AG09309 (cell line): Measurements from ENCODE around the gene SCG3.

Experiments used
- DNase-seq: peaks from one replicate; pipeline ENCODE4 v3.0.0-alpha.2; 2010; ENCODE audit warnings: low read depth
- H3K4me3 ChIP-seq: 2 replicates; pipeline ENCODE4 v1.5.1; 2011; ENCODE audit warnings: mild to moderate bottlenecking, low read depth, low read length, moderate library complexity; ENCODE audit not compliant: control insufficient read depth
- TF ChIP-seq, protein P1 (sequence below): IDR thresholded peaks from 2 replicates; pipeline ENCODE4 v1.5.1; 2011; ENCODE audit warnings: mild to moderate bottlenecking, low read depth, low read length, inconsistent platforms; ENCODE audit not compliant: insufficient read depth, control insufficient read depth; ENCODE audit errors: missing control alignments

Gene SCG3

DNA sequence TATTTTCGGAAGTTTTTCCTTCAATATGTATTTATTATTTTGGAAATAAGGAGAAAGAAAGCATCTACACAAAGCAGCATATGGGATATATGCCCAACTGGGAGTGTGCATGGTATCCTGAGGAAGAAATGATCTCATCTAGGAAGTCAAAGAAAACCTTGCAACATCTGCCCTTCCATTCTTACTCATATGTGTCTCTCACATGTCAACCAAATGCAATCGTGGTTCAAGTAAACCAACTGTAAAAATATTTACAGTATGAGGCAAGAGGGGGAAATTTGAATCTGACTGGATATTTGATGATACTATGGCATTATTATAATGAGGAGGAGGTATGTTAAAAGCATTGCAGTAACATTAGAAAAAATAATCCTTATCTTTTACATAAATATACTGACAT is 3.2 kb upstream of the SCG3 start:
- TF ChIP-seq, protein P1, sequence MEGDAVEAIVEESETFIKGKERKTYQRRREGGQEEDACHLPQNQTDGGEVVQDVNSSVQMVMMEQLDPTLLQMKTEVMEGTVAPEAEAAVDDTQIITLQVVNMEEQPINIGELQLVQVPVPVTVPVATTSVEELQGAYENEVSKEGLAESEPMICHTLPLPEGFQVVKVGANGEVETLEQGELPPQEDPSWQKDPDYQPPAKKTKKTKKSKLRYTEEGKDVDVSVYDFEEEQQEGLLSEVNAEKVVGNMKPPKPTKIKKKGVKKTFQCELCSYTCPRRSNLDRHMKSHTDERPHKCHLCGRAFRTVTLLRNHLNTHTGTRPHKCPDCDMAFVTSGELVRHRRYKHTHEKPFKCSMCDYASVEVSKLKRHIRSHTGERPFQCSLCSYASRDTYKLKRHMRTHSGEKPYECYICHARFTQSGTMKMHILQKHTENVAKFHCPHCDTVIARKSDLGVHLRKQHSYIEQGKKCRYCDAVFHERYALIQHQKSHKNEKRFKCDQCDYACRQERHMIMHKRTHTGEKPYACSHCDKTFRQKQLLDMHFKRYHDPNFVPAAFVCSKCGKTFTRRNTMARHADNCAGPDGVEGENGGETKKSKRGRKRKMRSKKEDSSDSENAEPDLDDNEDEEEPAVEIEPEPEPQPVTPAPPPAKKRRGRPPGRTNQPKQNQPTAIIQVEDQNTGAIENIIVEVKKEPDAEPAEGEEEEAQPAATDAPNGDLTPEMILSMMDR, result no peak
- no peak for DNase-seq
- no peak overlapping the region for H3K4me3 ChIP-seq

DNA sequence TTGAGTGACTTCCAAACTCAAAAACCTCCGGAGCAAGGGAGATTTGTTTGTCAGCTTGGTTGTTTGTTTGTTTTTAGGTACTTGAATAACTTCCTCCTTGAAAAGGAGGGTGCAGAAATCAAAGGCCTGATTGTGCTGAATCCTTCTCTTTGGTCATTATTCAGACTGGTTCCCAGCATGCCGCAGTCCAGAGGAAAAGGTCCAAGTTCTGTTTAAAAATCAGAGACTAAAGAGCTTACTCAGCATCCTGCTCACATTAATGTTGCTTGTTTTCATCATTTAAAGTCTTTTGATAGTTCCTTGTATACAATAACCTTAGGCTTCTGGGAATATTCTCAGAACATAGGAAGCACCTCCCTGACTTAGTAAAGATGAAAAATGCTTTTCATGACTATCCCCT is 982 bp upstream of the SCG3 start:
- H3K4me3 ChIP-seq, result no peak overlapping the region
- TF ChIP-seq, protein P1, result no peak
- no peak for DNase-seq

DNA sequence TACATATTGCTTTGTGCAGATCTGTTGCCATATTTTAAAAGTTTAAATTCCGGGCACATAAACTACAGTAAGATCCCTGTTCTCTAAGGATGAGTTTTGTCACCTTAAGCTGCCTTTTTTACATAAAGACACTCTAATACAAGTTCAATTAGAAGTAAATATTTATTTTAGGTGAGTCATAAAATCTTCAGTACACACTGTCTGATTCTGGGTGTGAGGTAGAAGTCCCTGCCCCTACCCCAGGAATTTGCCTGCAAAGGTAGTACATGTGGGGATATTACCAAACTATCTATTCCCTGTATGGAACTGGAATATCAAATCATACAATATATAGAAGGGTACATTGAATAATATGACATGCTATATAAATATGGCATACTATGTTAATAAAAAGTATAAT is 6.3 kb downstream of the SCG3 start:
- H3K4me3 ChIP-seq, result no peak overlapping the region
- TF ChIP-seq, protein P1, result no peak
- no peak for DNase-seq

DNA sequence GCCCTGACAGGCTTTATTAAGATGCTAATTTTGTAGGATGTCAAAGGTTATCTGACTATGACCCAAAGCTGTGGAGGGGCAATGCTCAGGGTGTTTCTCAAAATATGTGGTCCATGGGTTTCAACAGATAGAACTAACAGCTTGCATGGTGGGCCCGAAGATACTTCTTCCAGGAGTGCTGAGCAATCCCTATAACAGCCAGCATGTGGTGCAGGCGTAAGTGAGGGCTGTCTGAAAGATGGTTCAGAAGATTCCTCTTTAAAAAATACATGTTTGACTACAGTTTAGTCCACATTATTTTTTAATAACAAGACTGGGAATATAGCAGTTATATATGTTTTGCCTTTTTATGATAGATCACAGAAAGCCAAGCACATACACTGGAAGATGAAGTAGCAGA is 7.6 kb downstream of the SCG3 start:
- no peak for DNase-seq
- TF ChIP-seq, protein P1, result peak; percentile 33
- no peak overlapping the region for H3K4me3 ChIP-seq

DNA sequence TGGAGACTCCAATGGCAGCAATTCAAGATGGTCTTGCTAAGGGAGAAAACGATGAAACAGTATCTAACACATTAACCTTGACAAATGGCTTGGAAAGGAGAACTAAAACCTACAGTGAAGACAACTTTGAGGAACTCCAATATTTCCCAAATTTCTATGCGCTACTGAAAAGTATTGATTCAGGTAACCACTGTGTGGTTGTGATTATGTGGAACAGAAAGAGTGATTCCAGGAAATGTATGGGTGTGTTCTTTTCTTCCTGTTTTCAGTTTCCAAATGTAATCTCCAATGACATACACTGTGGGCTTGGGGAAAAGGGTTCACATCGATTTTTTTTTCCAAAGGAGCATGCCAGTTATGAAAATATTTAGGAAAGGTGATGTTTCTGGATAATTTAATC is 10.9 kb downstream of the SCG3 start:
- no peak for DNase-seq
- TF ChIP-seq, protein P1, result no peak
- H3K4me3 ChIP-seq, result no peak overlapping the region

DNA sequence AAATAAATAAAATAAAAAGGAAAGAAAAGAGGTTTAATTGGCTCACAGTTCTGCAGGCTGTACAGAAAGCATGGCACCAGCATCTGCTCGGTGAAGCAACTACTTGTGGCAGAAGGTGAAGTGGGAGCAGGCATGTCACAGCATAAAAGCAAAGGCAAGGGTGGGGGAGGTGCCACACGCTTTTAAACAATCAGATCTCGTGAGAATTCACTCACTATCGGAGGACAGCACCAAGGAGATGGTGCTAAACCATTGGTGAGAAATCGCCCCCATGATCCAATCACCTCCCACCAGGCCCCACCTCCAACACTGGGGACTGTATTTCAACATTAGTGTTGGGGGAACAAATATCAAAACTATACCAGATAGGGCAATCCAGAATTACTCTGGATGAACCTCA is 15.3 kb downstream of the SCG3 start:
- DNase-seq, result no peak
- no peak overlapping the region for H3K4me3 ChIP-seq
- TF ChIP-seq, protein P1, result no peak

DNA sequence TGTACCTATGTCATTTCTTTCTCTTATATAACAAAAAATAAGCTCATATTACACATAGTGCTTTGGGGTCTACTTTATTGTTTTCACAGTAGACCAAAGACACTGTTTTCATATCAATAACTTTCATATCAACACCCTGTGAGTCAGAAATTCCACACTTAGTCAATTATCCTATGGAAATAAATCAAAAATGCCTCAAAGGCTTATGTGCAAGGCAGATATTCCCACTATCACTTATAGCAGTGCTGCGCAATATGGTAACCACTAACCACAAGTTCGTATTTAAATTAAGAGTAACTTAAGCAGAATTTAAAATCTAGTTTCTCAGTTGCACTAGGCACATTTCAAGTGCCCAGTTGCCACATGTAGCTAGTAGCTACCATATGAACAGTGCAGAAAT is 15.9 kb downstream of the SCG3 start:
- H3K4me3 ChIP-seq, result no peak overlapping the region
- TF ChIP-seq, protein P1, result no peak
- no peak for DNase-seq
